IPS DF 6.9 (cell line): ENCODE measurements around the gene SLC6A5.

Experiments used
- DNase-seq: peaks from one replicate; pipeline ENCODE4 v3.0.0-alpha.2; 2013; ENCODE audit warnings: low read depth, low spot score
- H3K27ac ChIP-seq: one replicate; pipeline ENCODE4 v1.5.1; 2013; ENCODE audit warnings: low read length, control low read depth
- H3K27me3 ChIP-seq: 2 replicates; pipeline ENCODE4 v1.6.1; 2013; ENCODE audit warnings: mild to moderate bottlenecking, low read length; ENCODE audit not compliant: control insufficient read depth, insufficient read depth
- H3K36me3 ChIP-seq: 2 replicates; pipeline ENCODE4 v1.6.1; 2013; ENCODE audit warnings: low read length; ENCODE audit not compliant: control insufficient read depth, insufficient read depth
- H3K4me1 ChIP-seq: 2 replicates; pipeline ENCODE4 v1.6.1; 2013; ENCODE audit warnings: low read length; ENCODE audit not compliant: control insufficient read depth, insufficient read depth
- H3K4me3 ChIP-seq: 2 replicates; pipeline ENCODE4 v1.5.1; 2013; ENCODE audit warnings: mild to moderate bottlenecking, low read length
- H3K9me3 ChIP-seq: 2 replicates; pipeline ENCODE4 v1.6.1; 2013; ENCODE audit warnings: low read length, inconsistent platforms; ENCODE audit not compliant: control insufficient read depth, insufficient read depth
- WGBS: extraction: QIAGEN DNeasy Blood & Tissue Kit; methylation state at CpG from one replicate; pipeline ENCODE4 v1.1.7; 2013; ENCODE audit warnings: mixed read lengths, missing lambda C conversion rate; ENCODE audit not compliant: insufficient read length, insufficient coverage; 5-methylcytosine and 5-hydroxymethylcytosine counted together

The SLC6A5 gene

DNA sequence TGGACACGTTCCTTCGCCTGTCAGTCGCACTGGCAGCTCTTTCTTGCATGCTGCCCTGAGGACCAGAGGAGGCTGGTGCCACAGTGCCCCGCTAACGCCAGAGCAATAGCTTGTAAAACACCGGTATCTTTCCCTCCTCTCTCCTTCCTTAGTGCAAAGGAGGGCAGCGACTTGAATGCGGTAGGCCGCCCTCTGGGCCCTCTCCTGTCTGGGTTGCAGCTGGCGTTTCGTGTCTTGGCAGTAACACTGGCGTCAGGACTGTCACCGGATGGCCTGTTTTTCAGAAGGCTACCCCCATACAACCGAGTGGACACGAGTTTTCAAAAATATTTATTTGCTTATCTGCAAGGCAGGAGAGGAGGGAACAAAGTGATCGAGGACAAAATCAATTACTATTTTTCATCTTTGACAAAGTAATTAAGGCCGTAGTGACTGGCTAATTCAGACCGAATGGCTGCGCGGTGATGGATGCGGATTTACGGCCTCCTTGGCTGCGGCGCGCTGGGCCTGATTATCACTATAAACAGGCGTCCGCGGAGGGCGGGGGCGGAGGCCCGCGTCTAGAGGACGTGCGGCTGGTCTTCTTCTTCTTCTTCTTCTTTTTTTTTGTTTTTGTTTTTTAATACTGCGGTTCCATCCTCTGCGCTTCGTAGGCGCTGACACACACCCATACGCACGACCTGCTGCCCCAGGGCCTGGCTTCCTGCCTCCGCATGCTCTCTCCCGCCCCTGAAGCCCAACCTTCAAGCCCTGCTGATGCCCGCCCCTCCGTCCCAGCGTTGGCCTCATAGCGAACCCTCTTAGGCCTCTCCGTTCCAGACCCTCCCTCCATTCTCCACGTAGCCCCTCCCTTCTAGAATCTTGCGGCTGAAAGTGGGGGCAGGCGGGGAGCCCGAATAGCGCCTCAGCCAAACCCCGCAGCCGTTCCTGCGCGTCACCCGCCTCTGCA, 2.9 kb upstream of the SLC6A5 start:
- Histone ChIP-seq H3K27me3 (peaks cover 60% of the 10 kb centered on the region), H3K9me3 (no peaks in the 10 kb centered on the region), H3K36me3 (no peaks in the 10 kb centered on the region), H3K27ac (no peak overlapping the region), H3K4me3 (peak overlapping the region; percentile 34; the same call in 1 of the 2 replicates), H3K4me1 (peaks cover under 1% of the 10 kb centered on the region)
- no CpG with 5 or more reads among the region's 57 CpGs for WGBS
- DNase-seq, result no peak

- H3K4me1 ChIP-seq, result peaks cover 3% of the 10 kb centered on the region
- no CpG with 5 or more reads among the region's 41 CpGs for WGBS
- peaks cover 67% of the 10 kb centered on the region for H3K27me3 ChIP-seq
- no peaks in the 10 kb centered on the region for H3K9me3 ChIP-seq
- H3K27ac ChIP-seq, result no peak overlapping the region
- H3K4me3 ChIP-seq, result peak overlapping the region; percentile 34; the same call in 1 of the 2 replicates
- DNase-seq, result no peak
- H3K36me3 ChIP-seq, result no peaks in the 10 kb centered on the region
Observed at GRCh38 chr11:20597154-20597679, 2.2 kb upstream of the SLC6A5 start.

- Histone ChIP-seq H3K9me3 (no peaks in the 10 kb centered on the region), H3K4me3 (peak overlapping the region; percentile 34; the same call in 1 of the 2 replicates), H3K36me3 (no peaks in the 10 kb centered on the region), H3K4me1 (peaks cover 3% of the 10 kb centered on the region), H3K27ac (no peak overlapping the region), H3K27me3 (peaks cover 74% of the 10 kb centered on the region)
- no peak for DNase-seq
- no CpG with 5 or more reads among the region's 48 CpGs for WGBS
Observed at GRCh38 chr11:20597680-20598484, 1.5 kb upstream of the SLC6A5 start.

GRCh38 chr11:20598492-20598891, 916 bp upstream of the SLC6A5 start:
- no peak for DNase-seq
- Histone ChIP-seq H3K4me1 (peaks cover 3% of the 10 kb centered on the region), H3K36me3 (no peaks in the 10 kb centered on the region), H3K9me3 (no peaks in the 10 kb centered on the region), H3K4me3 (no peak overlapping the region), H3K27ac (no peak overlapping the region), H3K27me3 (peaks cover 80% of the 10 kb centered on the region)
- WGBS, result no CpG with 5 or more reads among the region's 11 CpGs

DNA sequence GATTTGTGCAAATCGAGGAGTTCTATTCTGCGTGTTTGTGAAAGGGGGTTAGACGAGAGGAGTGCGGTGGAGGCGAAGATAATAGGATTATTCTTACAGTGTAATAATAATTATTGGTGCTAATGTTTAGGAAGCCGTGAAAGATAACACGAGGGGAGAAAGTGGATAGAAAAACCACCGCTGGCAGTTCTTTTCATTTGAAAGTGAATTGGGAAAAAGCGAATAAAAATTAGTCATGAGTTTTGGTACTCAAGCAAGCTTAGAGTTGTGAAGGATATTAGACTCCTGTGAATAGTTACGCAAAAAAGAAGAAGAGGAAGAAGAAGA, 575 bp downstream of the SLC6A5 start:
- H3K4me1 ChIP-seq, result peaks cover 3% of the 10 kb centered on the region
- no peak overlapping the region for H3K4me3 ChIP-seq
- H3K27me3 ChIP-seq, result peaks cover 82% of the 10 kb centered on the region
- WGBS, result no CpG with 5 or more reads among the region's 10 CpGs
- DNase-seq, result no peak
- no peak overlapping the region for H3K27ac ChIP-seq
- no peaks in the 10 kb centered on the region for H3K9me3 ChIP-seq
- no peaks in the 10 kb centered on the region for H3K36me3 ChIP-seq

DNA sequence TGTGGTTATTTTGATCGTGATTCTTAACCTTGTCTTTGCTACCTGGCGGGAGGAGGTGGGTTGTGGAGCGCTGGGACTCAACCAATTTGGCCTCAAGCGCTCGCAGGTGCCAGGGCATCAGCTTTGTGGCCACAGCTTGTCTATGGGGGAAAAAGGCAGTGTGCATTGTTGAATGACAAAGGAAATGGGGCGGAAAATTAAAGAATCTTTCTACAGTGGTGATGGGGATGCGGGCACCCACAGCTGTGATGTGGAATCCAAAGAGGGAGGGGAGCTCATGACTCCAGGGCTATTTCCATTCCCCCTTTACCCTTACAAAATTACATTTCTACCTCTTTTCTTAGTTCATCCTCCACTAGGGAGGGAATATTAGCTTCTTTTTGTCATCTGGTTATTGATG, 1.1 kb downstream of the SLC6A5 start:
- DNase-seq, result no peak
- WGBS, result no CpG with 5 or more reads among the region's 7 CpGs
- Histone ChIP-seq H3K27me3 (peaks cover 82% of the 10 kb centered on the region), H3K4me1 (peaks cover 3% of the 10 kb centered on the region), H3K4me3 (no peak overlapping the region), H3K9me3 (no peaks in the 10 kb centered on the region), H3K27ac (no peak overlapping the region), H3K36me3 (no peaks in the 10 kb centered on the region)

DNA sequence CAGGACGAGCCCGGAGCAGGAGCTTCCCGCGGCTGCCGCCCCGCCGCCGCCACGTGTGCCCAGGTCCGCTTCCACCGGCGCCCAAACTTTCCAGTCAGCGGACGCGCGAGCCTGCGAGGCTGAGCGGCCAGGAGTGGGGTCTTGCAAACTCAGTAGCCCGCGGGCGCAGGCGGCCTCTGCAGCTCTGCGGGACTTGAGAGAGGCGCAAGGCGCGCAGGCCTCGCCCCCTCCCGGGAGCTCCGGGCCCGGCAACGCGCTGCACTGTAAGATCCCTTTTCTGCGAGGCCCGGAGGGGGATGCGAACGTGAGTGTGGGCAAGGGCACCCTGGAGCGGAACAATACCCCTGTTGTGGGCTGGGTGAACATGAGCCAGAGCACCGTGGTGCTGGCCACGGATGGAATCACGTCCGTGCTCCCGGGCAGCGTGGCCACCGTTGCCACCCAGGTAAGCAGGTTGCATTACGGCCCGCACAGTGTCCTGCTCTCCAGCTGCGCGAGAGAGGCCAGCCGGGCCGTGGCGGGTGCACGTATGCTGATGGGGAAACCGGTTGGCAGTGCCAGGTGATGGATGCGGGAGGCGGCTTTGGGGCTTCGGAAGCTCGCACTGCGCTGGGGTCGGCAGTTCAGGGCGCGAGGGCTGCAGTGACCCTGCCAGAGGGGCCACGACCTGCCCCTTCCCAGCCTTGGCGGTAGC, 2.0 kb downstream of the SLC6A5 start:
- Histone ChIP-seq H3K9me3 (no peaks in the 10 kb centered on the region), H3K4me1 (peaks cover 3% of the 10 kb centered on the region), H3K4me3 (peak overlapping the region; percentile 1; the same call in 1 of the 2 replicates), H3K36me3 (no peaks in the 10 kb centered on the region), H3K27me3 (peaks cover 74% of the 10 kb centered on the region), H3K27ac (no peak overlapping the region)
- no CpG with 5 or more reads among the region's 63 CpGs for WGBS
- no peak for DNase-seq

DNA sequence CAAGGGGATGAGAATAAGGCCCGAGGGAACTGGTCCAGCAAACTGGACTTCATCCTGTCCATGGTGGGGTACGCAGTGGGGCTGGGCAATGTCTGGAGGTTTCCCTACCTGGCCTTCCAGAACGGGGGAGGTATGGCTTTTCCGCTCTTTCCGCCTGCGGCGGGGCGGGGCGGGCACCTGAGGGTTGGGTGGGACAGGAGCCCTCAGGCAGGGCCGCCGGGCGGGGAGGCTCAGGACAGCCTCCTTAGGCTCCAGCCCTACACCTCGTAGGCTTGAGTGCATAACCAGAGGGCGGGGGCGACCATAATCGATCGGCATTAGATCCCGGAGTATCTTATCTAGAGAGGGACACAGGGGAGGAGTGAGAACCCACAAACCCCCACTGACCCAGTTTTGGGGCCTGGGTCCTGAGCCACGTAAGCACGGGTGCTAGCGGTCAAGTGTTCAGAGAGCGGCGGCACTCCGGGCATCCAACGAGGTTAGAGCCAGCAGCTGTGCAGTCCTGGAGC, 4.9 kb downstream of the SLC6A5 start:
- no peaks in the 10 kb centered on the region for H3K9me3 ChIP-seq
- no CpG with 5 or more reads among the region's 25 CpGs for WGBS
- no peak overlapping the region for H3K4me3 ChIP-seq
- H3K27ac ChIP-seq, result no peak overlapping the region
- no peak for DNase-seq
- H3K36me3 ChIP-seq, result no peaks in the 10 kb centered on the region
- H3K27me3 ChIP-seq, result peaks cover 44% of the 10 kb centered on the region
- H3K4me1 ChIP-seq, result peaks cover 3% of the 10 kb centered on the region

- Histone ChIP-seq H3K4me1 (peaks cover 3% of the 10 kb centered on the region), H3K27me3 (peaks cover 38% of the 10 kb centered on the region), H3K27ac (no peak overlapping the region), H3K4me3 (no peak overlapping the region), H3K36me3 (no peaks in the 10 kb centered on the region), H3K9me3 (no peaks in the 10 kb centered on the region)
- WGBS, result no CpG with 5 or more reads among the region's 27 CpGs
- DNase-seq, result no peak
Observed at GRCh38 chr11:20604864-20605601, 5.6 kb downstream of the SLC6A5 start.
